Measurements from ENCODE around the gene GDPD5.

The GDPD5 gene

DNA sequence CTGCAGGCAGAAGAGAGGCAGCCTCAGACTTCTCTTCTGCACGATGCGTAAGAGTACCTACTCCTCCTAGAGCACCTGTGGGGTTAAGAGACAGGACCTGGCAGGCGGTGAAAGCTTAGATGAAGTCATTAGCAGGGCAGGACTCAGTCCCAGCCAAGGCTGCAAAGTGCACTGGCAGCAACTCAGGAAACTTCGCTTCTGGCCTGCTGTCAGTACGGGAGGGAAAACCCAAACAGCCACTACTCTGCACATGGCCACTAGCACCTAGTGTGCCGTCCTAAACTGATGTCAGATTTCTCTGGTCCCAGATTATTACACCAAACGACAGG lies 84.0 kb downstream of the GDPD5 start:
- no peak for DNase-seq

- DNase-seq, result no peak
Measured at GRCh38 chr11:75440960-75441803, 84.6 kb downstream of the GDPD5 start.

DNA sequence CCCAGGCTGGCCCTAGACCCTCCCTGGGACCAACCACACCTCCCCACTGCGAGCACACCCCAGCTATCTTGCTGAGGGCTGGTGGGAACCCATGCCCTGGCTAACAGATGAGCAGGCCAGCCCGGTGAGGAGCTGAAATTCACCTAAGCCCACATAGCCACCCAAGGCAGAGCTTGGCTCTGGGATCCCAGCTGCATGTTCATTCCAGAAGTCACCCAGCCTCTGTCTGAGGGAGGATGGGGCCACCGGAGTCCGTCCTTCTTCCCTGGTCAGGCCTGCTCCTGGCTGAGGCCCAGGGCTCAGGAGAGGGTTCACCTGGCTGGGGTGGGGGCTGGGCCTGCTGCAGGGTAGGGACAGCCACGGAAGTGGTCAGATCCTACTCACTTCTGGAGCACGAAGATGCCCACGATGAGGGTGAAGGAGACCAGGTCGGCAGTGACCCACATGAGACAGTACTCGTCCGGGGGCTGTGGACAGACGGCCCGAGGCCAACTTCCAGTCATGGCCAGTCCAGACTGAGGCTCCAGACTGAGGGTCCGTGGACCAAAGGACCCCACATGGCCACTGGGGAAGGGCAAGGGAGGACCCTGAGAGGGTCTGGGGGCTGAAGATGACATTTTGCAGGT lies 86.1 kb downstream of the GDPD5 start:
- no peak for DNase-seq

GRCh38 chr11:75439026-75439425 lies 86.7 kb downstream of the GDPD5 start:
- DNase-seq, result no peak

- DNase-seq, result no peak
Measured at GRCh38 chr11:75437966-75438659, 87.6 kb downstream of the GDPD5 start.

DNA sequence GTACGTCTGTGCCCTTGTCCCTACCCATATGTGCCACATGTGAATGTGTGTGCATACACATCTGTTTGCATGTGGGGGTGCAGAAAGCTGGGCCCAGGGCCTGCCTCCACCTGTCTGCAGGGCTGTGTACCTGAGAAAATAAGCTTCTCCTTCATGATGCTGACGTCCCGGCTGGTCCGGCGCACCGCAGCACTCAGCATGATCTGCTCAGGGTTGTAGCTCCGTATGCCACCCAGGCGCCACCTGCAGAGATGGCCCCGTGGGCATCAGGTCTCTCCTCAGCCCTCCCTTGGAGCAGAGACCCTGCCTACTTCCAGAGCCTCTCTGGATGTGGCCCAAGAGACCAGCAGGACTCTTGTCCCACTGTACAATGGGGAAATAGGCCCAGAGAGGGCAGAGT lies 88.9 kb downstream of the GDPD5 start:
- DNase-seq, result no peak

- DNase-seq, result no peak
Measured at GRCh38 chr11:75435571-75435925, 90.2 kb downstream of the GDPD5 start.

- DNase-seq, result no peak
Measured at GRCh38 chr11:75434886-75435570, 90.7 kb downstream of the GDPD5 start.

DNA sequence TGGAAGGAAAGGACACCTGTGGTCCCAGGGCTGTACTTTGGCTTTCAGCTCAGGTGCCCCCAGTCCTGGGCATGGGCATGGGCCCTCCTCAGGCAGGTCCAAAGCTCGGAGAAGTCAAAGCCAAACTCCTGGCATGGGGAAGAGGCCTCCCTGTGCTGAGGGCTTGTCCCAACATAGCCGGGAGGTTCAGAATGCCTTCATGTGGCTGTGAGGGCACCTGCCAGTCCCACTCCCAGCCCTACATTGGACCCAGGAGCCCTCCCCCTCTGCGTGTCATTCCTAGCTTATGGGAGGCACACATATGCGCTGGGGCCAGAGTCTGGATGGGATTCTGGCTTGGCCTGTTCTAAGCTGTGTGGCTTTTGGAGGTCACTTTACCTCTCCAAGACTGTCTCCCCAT lies 91.7 kb downstream of the GDPD5 start:
- DNase-seq, result no peak

GRCh38 chr11:75433443-75433842 lies 92.3 kb downstream of the GDPD5 start:
- no peak for DNase-seq

DNA sequence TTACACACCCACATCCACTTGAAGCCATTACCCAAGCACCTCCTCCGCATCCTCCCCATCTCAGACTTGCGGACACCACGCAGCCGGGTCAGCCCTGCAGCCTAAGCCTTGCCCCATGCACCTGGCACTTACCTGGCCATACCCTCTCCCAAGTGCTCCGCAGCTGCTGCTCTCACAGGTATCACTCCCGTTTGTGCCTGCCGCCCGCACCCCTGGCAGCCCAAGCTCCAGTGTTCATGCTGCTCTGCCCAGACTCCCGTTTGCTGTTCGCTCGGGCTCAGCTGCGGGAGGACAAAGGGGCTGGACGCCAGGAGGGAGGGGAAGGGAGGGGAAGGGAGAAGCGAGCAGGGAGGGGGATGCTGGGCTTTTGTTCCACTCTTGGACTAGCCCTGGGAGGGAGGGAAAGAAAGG lies 92.8 kb downstream of the GDPD5 start, which contains the start of gene KLHL35:
KLHL35 (minus strand) TSS at position 293 of the 411 bp plus-strand sequence. CDS start 2,574 bp downstream, outside the sequence.
- DNase-seq, result no peak

DNA sequence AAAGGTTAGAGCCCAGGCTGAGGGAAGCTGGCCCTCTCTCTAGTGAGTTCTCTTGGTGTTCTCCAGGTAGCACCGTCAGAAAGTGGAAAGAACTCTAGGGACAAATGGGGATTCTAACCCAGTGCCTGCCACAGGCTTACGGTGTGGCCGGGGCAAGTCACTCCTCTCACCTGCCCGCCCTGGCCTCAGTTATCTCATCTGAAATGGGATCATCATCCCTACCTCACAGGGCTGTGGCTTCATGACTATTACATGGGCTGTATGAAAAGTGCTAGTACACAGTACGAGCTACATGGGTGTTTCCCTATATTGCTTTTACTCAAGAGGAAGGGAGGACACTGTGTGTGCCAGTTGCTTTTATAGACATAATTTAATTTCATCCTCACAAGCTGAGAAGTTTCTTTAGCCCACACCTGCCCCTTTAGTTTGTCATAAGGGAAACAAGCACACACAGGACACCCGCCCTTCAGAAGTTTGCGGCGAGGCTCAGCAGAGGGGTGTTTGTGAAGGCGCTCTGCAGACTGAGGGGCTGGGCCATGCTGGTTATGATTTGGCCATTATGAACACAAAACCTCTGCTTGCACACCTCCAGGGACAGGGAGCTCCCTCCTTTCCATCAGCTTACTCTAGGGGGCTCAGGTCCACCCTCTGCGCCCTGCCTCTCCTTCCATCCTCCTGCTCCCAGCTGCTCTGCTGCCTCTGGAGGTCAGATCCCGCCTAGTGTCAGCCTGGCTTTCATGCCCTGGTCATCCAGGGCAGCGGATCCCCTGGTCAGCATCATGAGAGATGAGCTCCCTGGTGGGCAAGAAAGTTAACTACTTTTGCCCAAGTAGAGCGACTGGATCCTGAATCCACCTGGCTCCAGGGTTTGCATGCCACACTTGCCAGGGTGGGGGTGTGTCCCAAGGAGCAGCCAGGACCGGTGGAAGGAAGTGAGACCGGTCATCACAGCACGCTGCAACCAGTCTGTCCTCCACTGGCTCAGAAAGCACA lies 93.9 kb downstream of the GDPD5 start:
- no peak for DNase-seq

DNA sequence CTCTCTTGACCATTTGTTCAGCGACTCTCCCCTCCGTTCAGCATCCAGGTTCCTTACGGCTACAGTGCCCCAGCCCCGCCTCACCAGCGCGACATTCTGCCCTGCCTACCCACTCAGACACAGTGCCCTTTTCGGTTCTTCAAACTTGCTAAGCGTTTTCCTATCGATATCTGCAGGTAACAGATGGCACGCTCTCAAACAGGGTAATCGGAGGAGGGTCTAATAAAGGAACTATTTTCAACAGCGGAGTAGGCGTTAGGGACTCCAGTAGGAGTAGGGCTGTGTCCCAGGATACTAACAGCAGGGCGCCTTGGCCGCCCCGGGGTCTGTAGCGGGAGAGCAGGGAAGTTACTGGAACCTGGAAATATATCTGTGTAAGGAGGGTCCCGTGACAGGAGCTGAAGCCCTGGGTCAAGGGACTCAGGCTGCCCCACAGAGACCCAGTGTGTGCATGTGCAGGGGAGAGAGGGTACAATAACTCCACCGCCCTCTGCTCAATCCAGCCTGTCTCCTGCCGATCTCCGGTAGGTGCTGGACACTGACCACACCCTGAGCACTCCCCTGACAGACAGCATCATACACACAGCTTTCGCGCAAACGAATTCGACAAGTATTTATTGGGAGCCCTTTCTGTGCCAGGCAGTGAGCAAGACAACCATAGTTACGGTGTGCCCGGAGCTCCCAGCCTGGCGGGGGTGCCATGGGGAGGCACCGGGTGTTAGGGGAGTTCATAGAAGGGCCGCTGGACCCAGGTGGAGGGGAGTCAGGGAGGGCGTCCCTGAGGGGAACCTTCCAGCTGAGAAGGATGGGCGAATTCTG lies 94.8 kb downstream of the GDPD5 start:
- no peak for DNase-seq

GRCh38 chr11:75429902-75430713 lies 95.6 kb downstream of the GDPD5 start:
- DNase-seq, result peak; percentile 72

- DNase-seq, result no peak
Measured at GRCh38 chr11:75429641-75429901, 96.2 kb downstream of the GDPD5 start.

- no peak for DNase-seq
Measured at GRCh38 chr11:75428989-75429640, 96.6 kb downstream of the GDPD5 start.

DNA sequence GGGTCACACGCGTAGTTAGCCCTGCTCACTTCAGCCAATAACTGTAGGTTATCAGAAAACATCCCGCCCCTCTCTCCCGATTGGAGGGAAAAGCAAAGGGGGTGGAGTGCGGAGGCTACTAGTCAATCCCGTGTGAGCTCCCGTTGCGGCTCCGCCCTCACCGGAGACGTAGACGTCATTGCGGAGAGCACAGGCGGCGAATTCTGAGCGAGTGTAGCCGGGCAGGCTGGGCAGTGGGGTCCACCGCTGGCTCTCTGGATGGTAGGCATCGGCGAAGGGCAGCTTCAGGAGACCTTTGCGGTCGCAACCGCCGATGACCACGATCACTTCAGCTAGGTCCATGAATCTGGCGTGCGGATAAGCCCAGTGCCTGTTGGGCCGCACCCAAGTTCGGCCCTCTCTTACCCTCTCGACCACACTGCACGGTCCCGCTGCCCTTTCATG lies 97.4 kb downstream of the GDPD5 start:
- peak; percentile 58 for DNase-seq

DNA sequence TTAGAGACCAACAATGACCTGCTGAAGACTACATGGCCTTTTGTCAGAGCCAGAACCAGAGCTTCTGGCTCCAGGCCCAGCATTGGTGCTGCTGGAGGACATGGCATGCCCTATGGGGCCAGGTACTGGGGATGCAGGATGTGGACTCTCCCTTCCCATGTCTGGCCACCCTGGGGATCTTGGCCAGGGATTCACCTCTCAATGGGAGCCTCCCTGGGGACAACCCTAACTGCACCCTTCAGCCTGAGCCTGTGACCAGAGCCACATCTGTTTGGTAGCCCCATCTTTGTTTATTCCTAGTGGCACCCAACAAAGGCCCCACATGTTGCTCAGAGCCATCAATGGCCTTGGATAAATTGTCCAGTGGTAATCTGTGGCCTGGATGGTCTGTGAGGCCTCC lies 98.6 kb downstream of the GDPD5 start:
- no peak for DNase-seq

DNA sequence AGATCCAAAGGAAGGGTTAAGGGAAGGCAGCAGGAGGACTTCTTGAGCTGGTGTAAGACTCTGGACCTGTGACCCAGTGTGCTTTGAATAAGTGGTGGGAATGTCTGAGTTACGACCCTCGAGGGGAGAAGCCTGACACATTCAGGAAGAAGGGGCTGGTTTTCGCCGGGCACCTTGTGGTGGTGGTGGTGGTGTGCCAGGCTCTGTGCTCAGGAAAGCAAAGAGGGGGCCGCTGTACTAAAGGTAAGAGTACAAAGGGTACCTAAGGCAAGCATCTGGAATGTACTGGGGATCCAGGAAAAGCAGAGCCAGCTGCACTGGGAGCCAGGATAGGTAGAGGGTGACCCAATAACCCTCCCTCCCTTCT lies 99.0 kb downstream of the GDPD5 start:
- no peak for DNase-seq

GRCh38 chr11:75425422-75425821 lies 100.3 kb downstream of the GDPD5 start:
- no peak for DNase-seq
